ACHN (cell line): Measurements from ENCODE around the gene PCDH9.

ENCODE experiments used
- DNase-seq: peaks from one replicate; pipeline ENCODE4 v3.0.0-alpha.2; 2015
- in situ Hi-C: cut with HindIII; loops from 2 replicates; pipeline ENCODE4 v1.10.0; 2017; ENCODE audit warnings: low sequenced_read_pairs, low pct_ligation_motif_present, low pct_unique_long_range_greater_than_20kb

Gene PCDH9

GRCh38 chr13:66354879-66355751, 875.0 kb downstream of the PCDH9 start:
- in situ Hi-C loops: no loop called here
- DNase-seq: no peak

DNA sequence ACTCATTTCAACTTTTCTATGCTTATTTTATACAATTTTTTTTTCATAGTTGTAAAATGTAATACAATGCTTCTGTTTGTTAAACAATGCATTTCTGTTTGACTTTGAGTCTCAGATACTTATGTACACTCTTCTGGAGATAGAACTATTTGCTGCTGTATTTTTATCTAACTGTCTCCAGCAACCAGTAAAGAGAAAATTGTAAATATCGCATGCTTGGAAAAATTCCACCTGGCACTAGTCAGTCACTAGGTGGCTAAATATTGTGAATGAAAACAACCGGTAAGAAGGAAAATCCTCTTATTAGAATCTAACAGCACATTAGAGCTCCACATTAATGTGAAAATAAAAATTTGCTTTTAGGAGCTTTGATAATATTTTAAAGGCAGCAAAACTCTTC, 876.5 kb downstream of the PCDH9 start:
- DNase-seq: no peak
- in situ Hi-C loops: no loop called here

- in situ Hi-C loops: no loop called here
- DNase-seq: no peak
Observed at GRCh38 chr13:66349966-66350365, 880.2 kb downstream of the PCDH9 start.

DNA sequence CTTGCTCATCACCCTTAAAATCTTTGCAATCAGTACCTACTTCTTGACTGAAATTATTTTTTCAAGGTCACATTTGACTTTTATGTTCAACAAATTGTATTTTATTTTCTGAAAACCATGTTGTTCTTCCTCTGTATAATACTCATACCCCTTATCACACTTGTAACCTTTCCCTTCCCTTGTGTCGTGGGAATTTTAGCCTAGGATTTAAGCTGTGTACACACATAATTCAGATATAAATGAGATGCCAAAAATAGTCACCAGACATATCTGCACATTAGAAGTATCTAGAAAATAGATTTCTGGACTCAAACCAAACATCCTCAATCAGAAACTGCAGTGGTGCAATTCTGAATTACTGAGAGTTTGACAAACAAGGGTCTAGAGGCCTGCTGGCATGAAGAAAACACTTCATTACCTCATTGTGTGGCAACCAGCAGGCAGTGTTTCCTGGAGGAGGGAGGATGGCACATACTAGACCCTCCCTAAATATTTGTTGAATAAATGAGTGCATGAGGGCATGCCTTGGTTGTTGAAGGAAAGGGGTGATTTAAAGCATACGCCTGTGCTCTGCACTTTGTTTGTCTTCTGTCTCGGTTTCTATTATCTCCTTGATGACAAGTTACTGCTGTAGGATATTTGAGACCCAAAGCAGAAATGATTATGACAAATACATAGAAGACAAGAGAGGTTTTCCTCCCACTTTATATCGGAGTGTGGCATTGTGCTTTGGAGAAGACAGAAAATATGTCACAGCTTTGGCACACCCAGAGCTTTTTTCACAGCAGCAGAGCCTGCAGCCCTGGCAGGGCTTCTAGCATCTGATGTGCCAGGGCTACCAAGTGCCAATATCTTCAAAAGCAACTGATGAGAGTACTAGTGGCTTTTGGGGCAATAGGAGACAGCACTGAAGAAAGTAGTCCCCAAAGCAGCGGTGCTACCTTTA, 881.1 kb downstream of the PCDH9 start:
- in situ Hi-C loops: no loop called here
- no peak for DNase-seq

- no peak for DNase-seq
- in situ Hi-C loops: no loop called here
Observed at GRCh38 chr13:66347486-66348117, 882.5 kb downstream of the PCDH9 start.

GRCh38 chr13:66345971-66346370, 884.2 kb downstream of the PCDH9 start:
- in situ Hi-C loops: no loop called here
- DNase-seq: no peak

- in situ Hi-C loops: no loop called here
- no peak for DNase-seq
Observed at GRCh38 chr13:66345518-66345810, 884.7 kb downstream of the PCDH9 start.

- in situ Hi-C loops: no loop called here
- DNase-seq: no peak
Observed at GRCh38 chr13:66344805-66345517, 885.2 kb downstream of the PCDH9 start.

DNA sequence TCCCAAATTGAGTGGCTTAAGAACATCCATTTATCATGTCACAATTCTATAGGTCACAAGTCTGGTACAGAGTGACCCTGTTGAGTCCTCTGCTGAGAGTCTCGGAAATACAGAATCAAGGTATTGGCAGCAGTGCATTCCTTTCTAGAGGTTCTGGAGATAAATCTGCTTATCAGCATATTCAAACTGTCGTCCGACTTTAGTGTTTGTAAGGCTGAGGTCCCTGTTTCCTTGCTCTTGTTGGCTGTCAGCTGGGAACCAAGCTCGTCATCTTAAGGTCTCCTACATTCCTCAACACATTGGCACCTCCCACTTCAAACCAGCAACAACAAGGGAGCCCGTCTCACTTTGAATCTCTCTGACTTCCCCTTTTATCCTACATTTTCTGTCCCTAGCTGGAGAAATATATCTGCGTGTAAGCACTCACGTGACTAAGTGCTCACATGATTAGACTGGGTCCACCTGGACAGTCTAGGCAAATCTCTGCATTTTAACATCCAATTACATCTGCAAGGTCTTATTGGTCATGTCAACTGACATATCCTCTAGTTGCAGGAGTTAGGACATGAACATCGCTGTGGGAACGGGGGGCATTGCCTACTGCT, 886.8 kb downstream of the PCDH9 start:
- DNase-seq: no peak
- in situ Hi-C loops: no loop called here

DNA sequence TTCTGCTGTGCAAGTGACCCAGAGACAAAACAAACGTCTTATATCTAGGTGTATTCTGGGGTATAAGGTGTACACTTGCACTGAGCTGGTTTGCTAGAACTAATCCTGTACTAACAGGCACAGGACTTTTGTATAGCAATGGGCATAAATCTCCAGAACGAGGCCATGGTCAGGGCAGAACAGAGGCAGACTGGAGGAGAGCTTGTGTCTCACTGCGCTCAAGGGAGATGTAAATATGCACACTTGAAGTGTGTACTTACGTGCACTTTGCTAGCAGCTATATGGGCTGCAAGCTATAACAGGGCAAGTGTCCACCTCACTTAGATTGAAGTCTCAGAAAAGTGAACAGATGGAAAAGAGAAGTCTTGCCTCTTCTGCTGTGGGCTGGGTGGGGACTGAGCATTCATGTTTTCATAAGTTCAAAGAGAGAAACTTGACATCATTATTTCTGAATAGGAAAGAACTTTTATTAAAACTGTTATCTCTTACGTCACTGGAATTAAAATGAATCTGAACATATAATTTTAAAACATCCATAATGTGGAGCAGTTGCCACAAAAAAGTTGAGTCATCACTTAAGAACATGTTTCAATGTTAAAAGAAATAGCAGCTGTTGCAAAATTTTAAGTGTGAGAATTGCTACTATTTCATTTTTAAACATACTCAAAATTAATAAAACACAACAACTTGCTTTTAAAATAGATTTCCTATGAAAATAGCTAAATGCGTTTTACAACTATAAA, 888.3 kb downstream of the PCDH9 start:
- no peak for DNase-seq
- in situ Hi-C loops: no loop called here

GRCh38 chr13:66339214-66339613, 890.9 kb downstream of the PCDH9 start:
- DNase-seq: no peak
- in situ Hi-C loops: no loop called here

GRCh38 chr13:66338542-66338941, 891.6 kb downstream of the PCDH9 start:
- DNase-seq: no peak
- in situ Hi-C loops: no loop called here

GRCh38 chr13:66335626-66336025, 894.5 kb downstream of the PCDH9 start:
- no peak for DNase-seq
- in situ Hi-C loops: no loop called here

DNA sequence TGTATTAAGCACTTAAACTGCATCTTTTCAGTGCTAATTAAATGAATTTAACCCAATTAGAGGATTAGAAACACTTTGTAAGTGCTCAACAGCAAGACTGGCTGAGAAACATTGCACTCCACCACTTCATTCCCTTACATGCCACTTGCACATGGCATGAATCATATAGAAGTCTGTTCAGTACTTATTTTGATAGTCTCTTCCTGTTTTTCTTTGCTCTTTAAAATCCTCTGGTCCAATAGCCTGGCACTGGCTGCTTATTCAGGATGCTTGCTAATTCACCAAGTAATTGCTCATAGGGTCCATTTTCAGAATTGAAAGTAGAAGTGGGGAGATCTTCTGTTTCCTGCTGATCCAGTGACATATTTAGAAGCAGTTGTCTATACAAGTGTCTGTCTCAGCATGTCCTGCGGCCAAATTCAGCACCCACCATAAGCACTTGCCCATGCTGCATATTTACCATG, 900.1 kb downstream of the PCDH9 start:
- in situ Hi-C loops: no loop called here
- DNase-seq: no peak

DNA sequence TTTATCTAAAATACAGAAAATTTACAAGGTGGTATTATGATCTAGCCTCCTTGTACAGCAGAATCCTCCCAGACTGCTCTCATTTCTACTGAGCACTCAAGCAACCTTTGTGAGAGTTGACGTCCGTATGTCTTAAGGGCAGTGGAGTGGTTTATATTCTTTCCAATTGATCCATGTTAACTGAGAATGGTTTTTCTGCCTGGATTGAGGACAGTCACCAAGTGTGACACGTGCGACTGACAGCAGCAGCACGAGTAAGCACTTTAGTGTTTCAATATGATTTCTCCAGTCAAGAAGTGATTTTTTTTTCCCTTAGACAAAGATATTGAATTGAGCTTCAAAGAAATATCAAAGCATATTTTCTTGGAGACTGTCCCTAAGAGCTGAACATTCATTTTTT, 901.7 kb downstream of the PCDH9 start:
- in situ Hi-C loops: no loop called here

DNA sequence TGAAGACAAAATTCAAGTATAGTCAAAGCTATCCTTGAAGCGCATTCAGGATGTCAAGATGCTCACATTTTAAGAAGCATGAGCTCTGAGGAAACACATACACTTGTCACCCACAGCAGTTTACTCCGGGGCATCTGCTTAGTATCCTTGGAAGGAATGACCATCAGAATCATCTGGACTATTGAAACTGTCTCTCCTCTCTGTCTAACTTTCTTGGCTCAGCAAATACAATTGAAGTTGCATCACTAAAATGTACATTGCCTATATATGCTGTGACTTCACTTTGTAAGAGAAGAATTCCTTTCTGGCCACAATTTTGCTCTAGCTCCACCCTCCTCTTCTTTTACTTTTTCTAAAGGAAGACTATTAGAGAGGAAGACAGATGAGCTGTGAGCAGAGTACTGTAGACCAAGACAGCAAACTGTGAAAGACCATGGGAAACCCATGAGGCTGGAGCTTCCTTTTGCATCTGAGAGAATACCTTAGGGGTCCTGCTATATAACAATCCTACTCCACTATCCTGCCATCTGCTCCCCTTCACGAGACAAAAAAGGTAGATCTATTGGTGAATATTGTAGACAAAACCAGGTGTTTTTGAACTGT, 906.3 kb downstream of the PCDH9 start:
- in situ Hi-C loops: no loop called here

More for the DNA sequence above, 901.7 kb downstream of the PCDH9 start:
- DNase-seq: no peak

DNA sequence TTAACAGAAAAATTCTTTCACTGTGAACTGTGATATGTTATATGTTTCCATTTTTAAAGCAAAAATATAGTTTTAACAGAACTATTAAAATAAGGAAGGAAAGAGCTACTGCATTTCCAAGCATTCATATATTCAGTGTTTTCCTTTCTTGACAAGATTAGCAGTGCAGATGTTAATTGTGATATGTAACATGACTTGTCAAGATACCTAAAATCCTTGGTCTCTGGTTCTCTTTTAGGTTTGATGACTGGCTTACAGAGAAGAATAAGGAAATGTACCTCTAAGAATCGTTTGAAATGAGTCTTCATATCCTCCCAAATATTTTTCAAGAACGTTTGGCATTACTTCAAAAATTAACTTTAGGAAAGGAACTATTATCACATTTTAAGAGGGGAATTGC, 907.2 kb downstream of the PCDH9 start:
- in situ Hi-C loops: no loop called here
- DNase-seq: no peak

More for the DNA sequence above, 906.3 kb downstream of the PCDH9 start:
- no peak for DNase-seq
